SH-SY5Y (cell line): ENCODE results near the gene NT5C3A.

ENCODE experiments used
- GATA2 ChIP-seq: IDR thresholded peaks from 2 replicates; pipeline ENCODE4 v1.6.1; 2011; ENCODE audit warnings: mild to moderate bottlenecking, low read depth, low read length
- GATA3 ChIP-seq: IDR thresholded peaks from 2 replicates; pipeline ENCODE4 v1.6.1; 2011; ENCODE audit warnings: low read depth, mild to moderate bottlenecking, low read length, moderate library complexity

- TF ChIP-seq GATA2 (no peak), GATA3 (no peak)
Observed at GRCh38 chr7:33073243-33073642, 10.7 kb upstream of the NT5C3A start.
